GM19328 (cell line): ENCODE results near the gene FGF9.

Experiments
- ATAC-seq: cut with Tn5 transposase; IDR thresholded peaks from one replicate; pipeline ENCODE4 v1.9.1; 2021; ENCODE audit warnings: mild to moderate bottlenecking, moderate library complexity; ENCODE audit not compliant: unreplicated experiment

The FGF9 gene

DNA sequence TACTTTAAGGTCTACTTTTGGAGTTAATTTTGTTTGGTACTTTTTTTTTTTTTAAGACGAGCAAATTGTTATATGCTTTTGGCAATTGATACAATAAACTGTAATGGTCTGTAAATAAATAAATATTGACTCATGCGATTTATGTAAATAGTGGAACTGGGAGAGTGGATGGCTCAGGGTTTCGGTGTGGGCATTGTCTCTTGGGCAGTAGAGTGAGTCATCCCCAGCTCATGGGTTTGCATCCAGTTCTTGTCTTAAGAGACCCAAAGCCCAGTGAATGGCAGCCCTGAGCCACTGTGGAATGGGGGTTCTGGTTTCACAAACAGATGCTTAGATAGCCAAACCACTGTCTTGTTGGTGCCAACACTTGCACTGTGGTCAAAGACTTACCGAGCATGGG, 33.0 kb downstream of the FGF9 start:
- ATAC-seq, result no peak

DNA sequence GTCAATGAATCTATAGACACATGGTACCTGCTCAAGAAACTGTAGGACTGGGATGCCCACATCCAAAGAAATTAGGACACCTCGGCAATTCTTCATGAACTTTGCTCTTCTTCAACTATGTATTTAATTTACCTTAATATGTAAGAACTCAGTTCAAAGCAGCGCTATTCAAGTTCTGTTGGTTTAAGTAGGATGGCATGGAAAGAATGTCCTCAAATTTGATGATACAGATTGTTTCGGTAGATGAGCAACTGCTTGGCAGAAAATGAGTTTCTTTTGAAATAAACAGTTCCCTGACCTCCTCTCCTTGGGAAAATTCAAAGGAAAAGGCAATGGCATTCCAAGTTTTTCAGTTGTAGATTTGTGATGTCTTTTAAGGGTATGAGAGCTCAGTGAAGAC, 36.7 kb downstream of the FGF9 start:
- no peak for ATAC-seq

DNA sequence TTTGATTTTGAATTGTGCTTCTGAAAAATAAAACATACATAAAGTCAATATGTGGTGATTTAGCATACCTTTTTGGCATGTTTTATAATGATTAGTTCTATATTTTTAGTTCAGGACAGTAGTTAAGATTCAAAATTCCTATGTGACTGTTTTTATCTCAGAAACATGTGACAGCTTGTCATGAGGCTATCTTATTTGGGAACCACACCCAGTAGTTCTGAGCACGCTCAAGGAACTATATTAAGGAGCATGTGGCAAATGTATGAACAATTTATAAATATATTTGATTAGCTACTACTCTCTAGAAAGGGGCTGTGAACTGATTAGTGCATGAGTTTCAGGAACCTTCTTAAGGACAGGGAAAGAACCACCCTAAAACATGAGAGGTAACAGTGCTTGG, 38.8 kb downstream of the FGF9 start:
- no peak for ATAC-seq

DNA sequence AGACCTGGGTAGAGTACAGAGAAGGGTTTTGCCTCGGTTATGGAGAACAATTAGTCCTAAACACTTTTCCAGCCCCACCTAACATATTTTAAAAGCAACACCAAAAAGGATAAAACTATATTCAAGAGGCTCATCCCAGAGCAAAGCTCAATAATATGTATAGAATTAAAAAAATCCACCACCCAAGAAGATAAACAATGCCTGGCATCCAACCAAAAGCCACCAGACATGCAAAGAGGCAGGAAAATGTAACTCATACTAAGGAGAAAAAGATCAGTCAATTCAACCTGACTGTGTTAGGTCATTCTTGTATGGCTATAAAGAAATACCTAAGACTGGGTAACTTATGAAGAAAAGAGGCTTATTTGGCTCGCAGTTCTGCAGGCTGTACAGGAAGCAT, 39.3 kb downstream of the FGF9 start:
- no peak for ATAC-seq

DNA sequence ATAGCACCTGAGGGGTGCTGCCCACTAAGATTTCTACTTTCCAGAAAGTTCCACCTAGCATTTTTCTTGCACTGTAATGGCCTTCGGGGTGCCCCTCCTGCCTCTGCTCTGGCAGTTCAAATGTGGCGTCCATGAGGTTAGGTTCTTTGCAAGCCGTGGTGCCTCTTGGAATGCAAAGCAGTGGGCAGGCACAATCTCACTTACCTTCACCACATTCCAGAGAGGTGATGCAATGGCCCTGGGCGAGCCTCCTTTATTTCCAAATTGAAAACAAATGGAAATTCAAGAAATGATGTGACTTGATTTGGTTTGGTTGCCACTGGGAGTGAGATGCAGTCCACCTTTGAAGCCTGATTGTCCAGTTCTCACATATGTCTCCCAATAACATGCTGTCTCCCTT, 46.9 kb downstream of the FGF9 start:
- no peak for ATAC-seq

DNA sequence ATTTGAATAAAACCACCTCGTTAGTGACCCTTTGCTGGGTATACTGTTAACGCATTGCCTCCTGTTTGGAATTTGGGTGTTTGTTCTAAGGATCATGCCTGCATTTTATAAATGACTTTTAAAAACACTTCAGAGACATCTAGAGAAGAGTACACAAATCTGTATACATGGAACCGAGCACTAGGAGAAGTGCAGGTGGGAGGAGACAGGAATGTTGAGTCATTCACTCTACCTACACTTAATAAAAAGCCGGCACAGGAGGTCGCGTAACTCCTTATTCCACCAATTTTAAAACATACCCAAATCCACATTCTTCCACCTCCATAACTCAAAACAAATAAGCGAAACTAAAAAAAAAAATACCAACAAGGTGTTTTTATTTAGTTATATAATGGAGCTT, 48.6 kb downstream of the FGF9 start:
- no peak for ATAC-seq

DNA sequence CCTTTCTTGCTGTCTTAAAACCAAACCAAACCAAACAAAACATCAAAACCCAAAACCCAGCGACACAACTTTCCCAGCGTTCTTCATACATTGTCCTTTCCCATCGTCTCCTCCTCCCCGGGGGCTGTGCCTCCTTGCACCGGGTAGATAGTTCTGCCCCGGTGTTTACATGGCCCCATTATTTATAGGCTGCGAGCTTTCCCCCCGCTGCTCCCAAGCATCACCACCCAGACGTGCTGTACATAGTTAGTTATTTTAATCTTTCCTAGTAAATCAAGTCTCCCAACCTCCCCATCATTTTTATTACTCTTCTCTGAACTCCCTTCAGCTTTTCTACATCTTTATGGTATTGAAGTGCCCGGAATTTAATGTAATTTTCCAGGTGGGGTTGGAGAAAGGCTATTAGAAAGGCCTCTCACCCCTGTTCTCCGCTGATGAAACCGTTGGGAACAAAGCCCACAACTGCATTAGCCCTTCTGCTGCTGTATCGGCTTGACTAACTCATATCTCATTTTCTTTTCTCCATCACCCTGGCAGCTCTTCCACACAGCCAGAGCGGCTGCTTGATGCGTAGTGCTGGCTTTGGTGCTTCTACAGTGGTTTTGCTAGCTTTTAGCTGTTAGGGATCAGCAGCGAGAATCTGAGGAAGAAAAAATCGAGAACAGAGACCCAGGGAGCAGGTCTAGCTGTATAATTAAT, 53.1 kb downstream of the FGF9 start:
- no peak for ATAC-seq

DNA sequence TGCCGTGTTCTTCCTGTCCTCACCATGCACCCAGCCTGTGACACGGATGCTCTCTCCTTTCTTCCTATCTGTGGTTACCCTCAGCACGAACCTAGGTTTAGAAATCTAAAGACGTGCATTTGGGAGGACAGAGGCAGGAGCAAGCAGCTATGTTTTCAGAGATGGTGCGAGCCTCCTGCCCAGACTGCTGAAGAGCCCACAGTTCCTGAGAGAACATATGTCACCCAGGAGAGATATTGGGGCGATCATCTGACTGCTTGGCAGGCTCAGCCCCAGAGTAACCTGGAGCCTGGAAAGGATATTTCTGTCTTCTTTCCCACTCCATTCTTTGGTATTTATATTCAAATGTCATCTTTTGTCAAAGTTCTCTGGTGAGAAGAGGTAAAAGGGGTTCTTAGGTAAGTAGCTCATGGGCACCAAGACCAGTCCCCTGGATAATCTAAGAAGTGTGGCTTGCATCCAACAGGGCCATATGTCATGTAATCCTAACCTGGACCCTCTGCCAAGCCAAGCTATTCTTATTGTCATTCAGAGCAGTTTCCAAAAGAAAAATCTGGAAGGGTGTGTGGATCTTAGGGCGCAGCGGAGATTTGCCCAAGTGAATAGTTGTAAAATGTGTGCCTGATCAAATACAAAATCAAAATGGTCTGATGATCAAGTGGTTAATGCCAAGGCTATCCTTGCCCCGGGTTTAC, 59.5 kb downstream of the FGF9 start:
- ATAC-seq, result no peak

DNA sequence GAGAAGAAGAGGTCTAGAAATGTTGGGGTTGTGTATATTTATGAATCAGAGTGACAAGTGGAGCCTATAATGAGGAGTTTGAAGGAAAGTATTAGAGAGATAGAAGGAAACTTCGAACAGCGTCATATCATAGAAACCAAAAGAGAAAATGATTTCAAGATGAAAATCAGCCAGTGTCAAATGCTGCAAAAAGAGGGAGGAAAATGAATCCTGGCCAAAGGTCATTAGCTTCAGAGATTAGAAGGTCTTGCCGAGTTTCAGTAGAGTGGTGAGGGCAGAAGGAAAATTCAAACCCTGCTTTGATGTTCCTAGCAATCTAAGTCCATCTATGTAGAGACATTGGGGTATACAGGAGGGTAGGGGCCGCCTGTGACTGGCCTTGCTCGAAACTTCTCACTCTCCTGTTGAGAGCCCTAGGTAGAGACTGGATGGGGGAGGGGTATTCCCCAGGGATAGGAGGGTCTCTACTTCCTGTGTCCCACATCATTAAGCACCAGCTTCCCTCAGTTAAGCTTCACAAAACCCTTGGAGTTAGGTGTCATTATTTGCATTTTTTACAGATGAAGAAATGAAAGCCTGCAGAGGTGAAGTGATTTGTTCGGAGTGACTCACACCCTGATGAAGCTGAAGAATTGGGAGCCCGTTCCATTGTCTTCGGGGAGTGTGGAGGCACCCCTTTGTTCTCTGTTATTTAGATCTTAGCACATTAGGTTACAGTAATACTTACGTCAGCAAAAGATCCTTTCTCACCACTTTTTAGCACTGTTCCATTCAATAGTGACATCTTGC, 62.8 kb downstream of the FGF9 start:
- ATAC-seq, result no peak

DNA sequence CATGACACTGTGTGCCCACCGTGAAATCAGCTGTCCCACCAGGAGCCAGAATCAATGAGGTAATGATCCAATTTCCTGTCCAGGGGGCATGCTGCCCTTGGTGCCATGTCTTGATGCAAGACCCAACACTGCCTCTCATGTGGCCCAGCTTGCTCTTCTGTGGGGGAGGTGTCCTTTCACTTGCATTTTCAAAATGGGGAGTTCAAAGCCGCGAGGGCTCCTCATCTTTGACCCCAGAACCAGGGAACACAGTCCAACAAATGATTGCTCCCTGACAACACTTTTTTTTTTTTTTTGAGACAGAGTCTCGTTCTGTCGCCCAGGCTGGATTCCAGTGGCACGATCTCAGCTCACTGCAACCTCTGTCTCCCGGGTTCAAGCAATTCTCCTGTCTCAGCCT, 64.1 kb downstream of the FGF9 start:
- no peak for ATAC-seq

DNA sequence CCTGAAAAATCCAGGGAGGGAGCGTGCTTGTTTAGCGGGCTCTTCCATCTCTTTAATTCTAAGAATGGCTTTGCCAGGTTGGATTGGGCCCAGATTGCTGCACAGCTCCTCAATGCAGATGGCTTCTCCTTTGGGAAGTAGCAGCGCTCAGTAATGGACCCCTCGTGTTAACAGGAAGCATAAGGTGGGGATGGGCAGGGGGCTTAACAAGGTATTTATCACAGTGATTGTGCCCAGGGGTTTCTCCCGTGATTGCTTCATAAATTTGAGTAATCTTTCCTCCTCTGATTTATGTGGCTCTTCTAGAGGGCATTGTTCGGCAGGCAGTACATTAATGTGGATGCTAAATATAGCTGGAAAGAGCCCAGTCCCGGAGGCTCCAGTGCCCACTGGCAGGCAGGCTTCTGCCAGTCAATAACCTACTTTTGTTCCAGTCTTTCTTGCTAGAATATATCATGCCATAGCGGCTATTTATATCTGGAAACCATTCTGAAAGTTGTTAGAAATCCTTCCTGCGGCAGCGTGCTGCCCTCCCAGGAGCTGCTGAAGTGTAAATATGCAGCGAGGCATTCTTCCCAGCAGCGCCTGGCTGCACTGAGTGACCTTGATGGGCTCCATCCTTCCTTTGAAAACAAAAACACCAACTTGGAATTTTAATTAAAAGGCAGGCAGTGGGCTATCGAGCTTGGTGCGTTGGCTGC, 65.0 kb downstream of the FGF9 start:
- no peak for ATAC-seq

DNA sequence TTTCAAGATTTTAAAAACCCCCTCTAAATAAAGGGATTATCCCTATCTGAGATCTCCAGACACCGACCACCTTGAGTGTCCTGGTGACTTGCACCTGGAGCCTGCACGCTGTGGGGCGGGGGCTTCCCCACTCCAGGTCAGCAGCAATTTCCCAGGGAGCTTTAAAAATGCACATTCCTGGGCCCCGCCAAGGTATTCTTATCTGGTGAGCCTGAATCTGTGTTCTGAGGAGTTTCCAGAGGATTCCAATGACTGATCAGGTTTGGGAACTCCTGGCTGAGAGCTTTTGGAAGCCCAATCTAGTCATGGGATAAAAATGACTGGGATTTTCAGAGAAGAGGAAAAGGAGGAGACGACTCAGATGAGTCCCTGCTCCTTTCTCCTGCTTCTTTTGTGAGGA, 66.1 kb downstream of the FGF9 start:
- ATAC-seq, result no peak

DNA sequence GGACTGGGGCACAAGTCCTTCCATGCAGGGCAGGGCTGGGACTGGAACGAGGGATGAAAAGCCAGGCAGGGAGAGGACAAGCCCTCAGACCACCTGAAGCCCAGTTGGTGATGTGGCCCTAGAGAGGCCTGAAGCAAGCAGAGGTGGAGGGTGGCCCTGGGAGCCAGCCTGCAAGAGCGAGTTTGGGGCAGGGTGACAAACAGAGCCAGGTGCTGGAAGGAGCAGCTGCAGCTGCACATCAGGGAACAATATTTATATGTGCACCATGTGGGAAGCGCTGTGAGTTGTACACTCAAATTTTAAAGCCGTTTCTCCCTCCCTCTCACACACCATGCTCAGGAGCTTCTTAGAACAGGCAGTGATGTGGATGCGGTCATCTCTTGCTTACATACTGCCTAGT, 67.8 kb downstream of the FGF9 start:
- ATAC-seq, result no peak

DNA sequence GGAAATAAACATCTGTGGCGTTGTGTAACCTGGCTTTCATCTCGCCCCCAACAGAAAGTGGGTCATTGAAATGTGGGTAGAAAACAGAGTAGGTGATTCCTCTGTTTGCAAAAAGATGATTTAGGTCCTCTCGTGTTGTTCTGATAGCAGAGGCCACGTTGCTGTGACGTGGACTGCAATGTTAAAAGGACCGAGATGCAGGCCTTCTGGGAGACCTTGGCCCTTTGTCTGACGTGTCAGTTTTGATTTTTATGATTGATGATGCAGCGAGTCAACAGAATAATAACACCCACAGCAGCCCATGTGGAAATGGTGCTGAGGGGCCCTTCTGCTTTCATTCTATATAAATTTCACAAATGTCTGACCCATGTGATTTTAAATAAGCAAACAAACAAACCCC, 68.9 kb downstream of the FGF9 start:
- ATAC-seq, result no peak

DNA sequence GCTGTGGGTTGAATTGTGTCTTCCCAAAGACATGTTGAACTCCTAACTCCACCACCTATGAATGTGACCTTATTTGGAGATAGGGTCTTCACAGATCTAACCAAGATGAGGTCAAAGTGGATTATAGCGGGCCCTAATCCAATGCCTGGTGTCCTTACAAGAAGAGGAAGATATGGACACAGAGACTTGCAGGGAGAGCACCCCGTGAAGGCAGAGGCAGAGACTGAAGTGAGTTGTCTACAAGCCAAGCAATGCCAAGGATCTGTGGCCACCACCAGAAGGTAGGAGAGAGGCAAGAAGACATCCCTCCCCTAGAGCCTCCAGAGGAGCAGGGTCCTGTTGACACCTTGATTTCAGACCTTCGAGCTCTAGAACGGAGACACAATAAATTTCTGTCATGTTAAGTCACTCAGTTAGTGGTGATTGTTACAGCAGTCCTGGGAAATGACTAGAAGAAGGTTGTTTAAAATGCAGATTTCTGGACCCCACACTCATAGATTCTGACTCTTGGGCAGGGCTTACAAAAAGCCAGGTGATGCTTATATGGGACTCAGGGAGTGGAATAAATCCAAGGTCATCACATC, 70.6 kb downstream of the FGF9 start:
- no peak for ATAC-seq

DNA sequence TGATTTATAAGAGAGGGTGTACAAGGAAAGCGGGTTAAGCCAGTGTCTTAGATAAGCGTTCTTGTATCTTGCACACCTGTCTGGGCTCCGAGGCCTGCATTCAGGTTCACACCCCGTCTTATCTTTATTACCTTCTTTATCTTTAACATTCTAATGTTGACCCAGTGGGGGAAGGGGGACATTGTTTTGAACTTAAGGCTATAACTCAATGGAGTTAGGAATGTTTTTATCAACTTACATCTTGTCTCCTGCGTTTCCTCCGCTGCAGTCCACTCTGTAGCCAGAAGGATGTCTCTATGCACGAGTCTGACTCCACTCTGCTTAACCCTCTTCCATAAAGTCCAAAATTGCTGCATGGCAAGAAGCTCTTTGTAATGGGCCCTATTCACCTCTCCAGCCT, 71.2 kb downstream of the FGF9 start:
- ATAC-seq, result no peak

DNA sequence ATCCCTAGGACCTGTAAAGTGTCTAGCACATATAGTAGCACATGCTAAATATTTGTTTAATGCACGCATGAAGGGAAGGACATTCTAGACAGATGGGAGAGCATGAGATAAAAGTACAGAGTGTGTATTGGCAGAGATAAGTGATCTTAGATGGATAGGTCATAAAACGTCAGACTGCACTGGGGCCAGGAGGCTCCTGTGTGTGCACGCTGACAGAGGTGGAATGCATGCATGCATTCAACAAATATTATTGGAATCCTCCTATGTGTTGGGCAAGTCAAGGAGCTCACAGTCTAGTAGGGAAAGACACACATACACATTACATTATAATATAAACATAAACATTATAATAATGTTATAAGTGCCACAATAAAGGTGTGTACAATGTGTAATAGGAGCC, 73.3 kb downstream of the FGF9 start:
- no peak for ATAC-seq

DNA sequence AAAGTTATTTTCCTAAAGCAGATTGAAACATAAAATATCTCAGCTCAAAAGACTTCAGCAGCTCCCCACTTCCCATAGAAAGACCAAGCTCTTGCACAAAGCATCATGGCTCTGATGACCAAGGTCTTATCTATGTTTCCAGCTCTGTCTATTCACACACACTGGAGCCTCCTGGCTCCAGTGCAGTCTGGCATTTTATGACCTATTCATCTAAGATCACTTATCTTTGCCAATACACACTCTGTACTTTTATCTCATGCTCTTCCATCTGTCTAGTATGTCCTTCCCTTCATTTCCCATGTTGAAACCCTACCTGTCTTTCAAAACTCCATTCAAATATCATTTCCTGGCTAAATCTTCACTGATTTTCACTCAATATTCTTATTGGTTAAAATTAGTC, 74.4 kb downstream of the FGF9 start:
- no peak for ATAC-seq

DNA sequence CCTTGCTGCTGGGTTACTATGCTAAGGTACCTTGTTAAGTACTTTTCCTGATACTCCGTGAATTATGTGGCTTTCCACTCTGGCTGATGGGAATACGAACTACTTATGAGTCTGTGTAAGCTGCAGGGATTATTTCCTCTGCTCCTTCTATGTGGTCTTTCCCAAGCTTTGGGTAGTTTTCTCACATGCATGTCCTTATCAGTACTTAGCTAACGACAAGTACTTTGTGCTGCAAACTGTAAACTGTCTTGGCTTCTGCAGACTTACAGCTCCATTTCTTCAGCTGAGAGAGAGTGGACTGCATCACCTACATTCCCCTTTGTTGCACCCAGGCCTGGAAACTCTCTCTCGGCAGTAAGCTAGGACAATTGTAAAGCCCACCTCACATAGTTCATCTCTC, 76.6 kb downstream of the FGF9 start:
- no peak for ATAC-seq

DNA sequence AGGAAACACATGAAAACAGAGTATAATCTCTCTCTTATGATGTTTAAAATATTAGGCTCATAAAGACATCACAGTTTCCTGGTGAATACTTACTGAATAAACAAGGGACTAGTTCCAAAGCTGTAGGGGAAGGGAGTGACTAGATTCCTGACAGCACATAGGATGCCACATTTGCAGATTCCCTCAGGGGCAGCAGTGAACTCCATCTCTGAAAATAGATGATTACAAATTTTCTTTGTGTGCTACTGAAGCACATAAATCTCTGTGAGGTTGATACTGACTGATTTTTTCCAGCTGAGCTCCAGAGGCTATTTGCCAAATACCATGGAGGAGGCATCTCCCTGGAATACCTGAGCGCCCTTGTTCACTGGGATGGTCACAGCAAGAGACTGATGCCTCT, 77.3 kb downstream of the FGF9 start:
- no peak for ATAC-seq

DNA sequence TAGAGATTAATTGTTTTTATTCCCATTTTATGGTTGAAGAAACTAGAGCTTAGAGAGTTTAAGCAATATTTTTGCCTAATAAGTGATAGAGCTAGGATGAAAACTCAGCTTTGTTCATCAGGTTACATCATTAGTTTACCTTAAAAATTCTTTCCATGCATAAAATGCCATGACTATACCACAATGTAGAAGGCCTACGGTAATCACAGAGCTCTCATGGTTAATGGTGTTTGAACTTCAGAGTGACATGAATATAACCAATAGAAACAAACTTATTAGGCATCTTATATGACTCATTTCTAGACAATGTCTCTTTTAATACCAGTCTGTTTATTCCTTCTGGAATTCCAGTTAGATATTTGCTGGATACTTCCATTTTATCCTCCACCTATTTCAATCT, 78.5 kb downstream of the FGF9 start:
- ATAC-seq, result no peak
